ENCODE data around the gene FAM83C.
A peak's percentile ranks its signal among the peaks of the same experiment; 100 is the strongest.

DNA sequence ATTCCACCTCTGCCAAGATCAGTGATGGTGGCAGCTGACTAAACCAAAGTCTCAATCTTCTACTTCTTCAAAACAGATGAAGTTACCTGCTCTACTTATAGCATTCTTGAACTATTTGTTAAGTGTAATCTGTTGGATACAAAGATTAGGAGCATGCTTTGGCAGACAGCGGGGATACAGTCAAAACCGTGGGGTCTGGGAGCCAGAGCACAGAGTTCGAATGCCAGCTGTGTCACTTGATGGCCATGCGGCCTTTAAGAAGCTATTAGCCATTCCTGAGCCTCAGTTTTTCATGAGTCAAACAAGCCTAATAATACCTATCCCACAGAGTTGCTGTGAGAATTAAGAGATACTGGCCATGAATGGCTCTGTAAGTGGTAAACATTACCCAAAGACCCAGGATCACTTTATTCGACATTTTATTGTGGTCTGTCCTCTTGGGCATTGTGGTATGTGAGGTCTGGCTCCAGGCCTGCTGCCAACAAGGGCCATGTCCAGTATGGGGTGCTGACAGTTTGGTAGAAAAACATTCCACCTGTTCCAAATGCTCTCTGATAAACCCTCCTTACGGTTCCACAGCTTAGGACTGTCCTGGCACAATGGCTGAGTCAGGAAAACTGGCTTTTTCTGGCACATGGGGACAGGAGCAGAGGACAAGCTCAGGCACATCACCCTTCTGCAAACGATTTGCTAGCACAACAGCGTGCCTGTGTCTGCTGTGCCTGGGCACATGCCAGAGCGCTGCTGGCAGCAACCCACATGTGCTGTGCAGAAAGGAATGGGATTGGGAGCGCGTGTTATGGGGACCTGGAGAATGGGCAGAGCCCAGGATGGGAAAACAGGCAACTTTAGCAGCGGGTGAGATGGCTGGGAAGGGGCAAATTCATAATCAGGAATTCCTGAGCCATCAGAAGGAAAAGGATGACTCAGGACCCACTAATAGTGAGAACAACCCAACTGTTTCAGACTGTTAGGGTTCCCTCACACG, 15.7 kb upstream of the FAM83C start:
- TF ChIP-seq POLR2AphosphoS5 (IDR thresholded peaks at IDR 0.05) (peak in 3 of 4 donors; percentile 42 to 59 (median 58)), POLR2A (IDR thresholded peaks at IDR 0.05) (no peak)
